ENCODE measurements around the gene PRR23A. TPM values are rescaled to one million over a fixed set of nuclear protein-coding genes. Genes with fewer than 3 reads are reported as not detected.
"Not testable (repeated sequence)": the region's sequence is repeated elsewhere in the genome, so short reads cannot be mapped to it uniquely, and the experiment has no call there.

PRR23A gene
- total RNA-seq, 4 donors from 2014 or later = not detected

DNA sequence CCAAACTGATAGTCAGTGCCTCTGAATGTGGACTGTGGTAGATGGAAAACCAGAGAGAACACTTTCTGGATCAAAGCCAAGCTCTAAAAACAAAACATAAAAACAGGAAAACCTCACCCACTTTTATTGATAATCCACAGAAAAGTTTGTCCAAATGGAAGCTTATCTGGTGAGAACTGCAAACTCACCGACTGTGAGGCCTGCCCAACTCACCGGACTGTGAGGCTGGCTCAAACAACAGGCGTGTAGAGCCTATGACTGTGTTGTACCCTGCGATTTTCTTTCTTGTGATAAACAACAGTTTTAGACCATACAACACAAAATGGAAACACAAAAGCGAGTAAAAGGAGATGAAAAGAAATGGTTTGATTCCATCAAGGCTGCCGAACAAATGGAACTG is 31.4 kb upstream of the PRR23A start:
- DNase-seq (no peak), ATAC-seq (no peak)
- in situ Hi-C loops (cut with MboI; ENCODE audit: low sequenced_read_pairs in 4 of 4) = no loop called here
- Histone ChIP-seq H3K27ac (no peak overlapping the region), H3K4me3 (no peak overlapping the region), H3K4me1 (no peaks in the 10 kb centered on the region), H3K27me3 (no peaks in the 10 kb centered on the region), H3K36me3 (no peaks in the 10 kb centered on the region), H3K9me3 (no peaks in the 10 kb centered on the region)
- intact Hi-C loops (cut with DNase I; ENCODE audit: low total_unique reads) = no loop called here
- TF ChIP-seq POLR2A (IDR thresholded peaks at IDR 0.05) = no peak
- TF ChIP-seq, protein P1, sequence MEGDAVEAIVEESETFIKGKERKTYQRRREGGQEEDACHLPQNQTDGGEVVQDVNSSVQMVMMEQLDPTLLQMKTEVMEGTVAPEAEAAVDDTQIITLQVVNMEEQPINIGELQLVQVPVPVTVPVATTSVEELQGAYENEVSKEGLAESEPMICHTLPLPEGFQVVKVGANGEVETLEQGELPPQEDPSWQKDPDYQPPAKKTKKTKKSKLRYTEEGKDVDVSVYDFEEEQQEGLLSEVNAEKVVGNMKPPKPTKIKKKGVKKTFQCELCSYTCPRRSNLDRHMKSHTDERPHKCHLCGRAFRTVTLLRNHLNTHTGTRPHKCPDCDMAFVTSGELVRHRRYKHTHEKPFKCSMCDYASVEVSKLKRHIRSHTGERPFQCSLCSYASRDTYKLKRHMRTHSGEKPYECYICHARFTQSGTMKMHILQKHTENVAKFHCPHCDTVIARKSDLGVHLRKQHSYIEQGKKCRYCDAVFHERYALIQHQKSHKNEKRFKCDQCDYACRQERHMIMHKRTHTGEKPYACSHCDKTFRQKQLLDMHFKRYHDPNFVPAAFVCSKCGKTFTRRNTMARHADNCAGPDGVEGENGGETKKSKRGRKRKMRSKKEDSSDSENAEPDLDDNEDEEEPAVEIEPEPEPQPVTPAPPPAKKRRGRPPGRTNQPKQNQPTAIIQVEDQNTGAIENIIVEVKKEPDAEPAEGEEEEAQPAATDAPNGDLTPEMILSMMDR (IDR thresholded peaks at IDR 0.05 in 4 of 5, conservative IDR thresholded peaks at IDR 0.05 in 1 of 5) = no peak

DNA sequence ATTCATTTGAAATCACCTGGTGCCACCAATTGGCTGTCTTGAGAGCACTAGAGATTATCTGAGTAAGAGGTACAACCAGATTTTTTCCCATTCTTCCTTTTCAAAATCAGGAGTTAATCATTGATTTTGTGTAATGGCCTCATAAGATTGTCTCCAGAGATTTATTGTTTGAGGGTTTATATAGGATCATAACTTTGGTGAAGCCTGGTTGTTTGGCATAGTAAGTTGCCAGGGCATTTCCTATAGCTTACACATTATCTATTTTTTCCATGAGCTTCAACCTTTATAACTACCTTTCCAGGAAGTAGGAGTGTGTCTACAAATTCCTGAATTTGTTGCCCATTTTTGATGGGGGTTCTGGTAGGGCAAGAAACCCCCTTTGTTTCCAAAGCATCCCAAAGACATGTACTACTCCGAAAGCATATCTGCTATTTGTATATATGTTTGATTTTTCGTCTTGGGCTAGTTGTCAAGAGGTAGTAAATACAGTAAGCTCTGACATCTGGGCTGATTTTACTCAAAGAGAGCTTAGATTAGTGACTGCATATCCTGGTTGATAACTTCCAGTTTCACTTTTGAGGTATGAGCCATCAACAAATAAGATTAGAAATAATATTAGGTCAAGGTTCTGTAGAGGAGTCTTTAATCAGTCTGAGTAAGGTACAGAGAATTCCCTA is 26.4 kb upstream of the PRR23A start:
- intact Hi-C loops (cut with DNase I; ENCODE audit: low total_unique reads) (no loop called here), in situ Hi-C loops (cut with MboI; ENCODE audit: low sequenced_read_pairs in 4 of 4) (no loop called here)

DNA sequence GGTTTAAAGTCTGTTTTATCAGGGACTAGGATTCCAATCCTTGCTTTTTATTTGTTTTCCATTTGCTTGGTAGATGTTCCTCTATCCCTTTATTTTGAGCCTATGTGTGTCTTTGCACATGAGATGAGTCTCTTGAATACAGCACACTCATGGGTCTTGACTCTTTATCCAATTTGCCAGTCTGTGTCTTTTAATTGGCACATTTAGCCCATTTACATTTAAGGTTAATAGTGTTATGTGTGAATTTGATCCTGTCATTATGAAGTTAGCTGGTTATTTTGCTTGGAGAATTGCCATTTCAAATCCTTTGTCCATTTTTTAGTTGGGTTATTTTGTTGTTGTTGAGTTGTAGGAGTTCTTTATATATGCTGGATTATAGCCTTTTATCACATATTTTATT is 24.5 kb upstream of the PRR23A start:
- H3K9me3 ChIP-seq; H3K4me3 ChIP-seq; ATAC-seq; H3K27me3 ChIP-seq; intact Hi-C loops (cut with DNase I; ENCODE audit: low total_unique reads); H3K4me1 ChIP-seq; H3K36me3 ChIP-seq; H3K27ac ChIP-seq; DNase-seq; in situ Hi-C loops (cut with MboI; ENCODE audit: low sequenced_read_pairs in 4 of 4): not testable (repeated sequence)

More for the DNA sequence above, 26.4 kb upstream of the PRR23A start:
- no peaks in the 10 kb centered on the region for H3K36me3 ChIP-seq
- ATAC-seq = no peak
- TF ChIP-seq POLR2A (IDR thresholded peaks at IDR 0.05) = no peak
- H3K27ac ChIP-seq = no peak overlapping the region
- H3K27me3 ChIP-seq = no peaks in the 10 kb centered on the region
- H3K4me3 ChIP-seq = no peak overlapping the region
- no peaks in the 10 kb centered on the region for H3K9me3 ChIP-seq
- H3K4me1 ChIP-seq = no peaks in the 10 kb centered on the region
- no peak for DNase-seq

DNA sequence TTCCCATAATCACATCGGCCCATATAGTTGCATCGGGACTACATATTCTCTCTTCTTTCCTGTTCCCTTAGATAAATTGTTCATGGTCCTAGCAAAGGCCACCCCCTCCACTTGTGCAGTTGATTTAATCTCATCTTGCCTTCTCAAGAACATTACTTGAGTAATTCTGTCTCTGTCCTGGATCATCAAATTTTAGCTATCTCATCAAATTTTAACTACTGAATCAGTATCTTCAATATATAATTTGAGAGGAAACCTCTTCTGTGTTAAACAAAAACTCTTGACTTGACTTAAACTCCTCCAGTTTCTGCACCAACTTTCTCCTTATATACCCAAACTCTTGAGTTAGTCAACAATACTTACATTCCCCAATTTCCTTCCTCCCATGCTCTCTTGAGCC is 18.9 kb upstream of the PRR23A start:
- no peak for DNase-seq
- Histone ChIP-seq H3K27me3 (no peaks in the 10 kb centered on the region), H3K27ac (no peak overlapping the region), H3K36me3 (no peaks in the 10 kb centered on the region), H3K9me3 (no peaks in the 10 kb centered on the region), H3K4me1 (no peaks in the 10 kb centered on the region), H3K4me3 (no peak overlapping the region)
- in situ Hi-C loops (cut with MboI; ENCODE audit: low sequenced_read_pairs in 4 of 4) (no loop called here), intact Hi-C loops (cut with DNase I; ENCODE audit: low total_unique reads) (no loop called here)
- no peak for TF ChIP-seq POLR2A (IDR thresholded peaks at IDR 0.05)
- TF ChIP-seq, protein P1 (IDR thresholded peaks at IDR 0.05 in 4 of 5, conservative IDR thresholded peaks at IDR 0.05 in 1 of 5) = no peak
- ATAC-seq = no peak

DNA sequence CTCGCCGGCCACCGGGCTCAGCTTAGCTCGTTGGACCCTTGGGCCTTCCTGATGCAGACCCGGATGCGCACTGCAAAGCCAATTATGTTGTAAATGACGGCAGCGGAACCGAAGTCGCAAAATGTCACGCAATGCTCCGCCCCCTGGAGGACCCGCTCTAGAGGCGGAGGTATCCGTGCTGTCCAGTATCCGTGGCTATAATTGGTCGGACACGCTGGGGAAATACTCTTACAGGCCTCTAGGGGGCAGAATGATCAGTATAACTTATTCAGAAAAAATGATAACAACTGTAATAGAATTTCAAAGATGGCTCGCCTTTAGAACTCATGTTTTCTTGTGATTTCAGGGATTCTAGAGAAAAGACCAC is 14.8 kb upstream of the PRR23A start, which contains the start of gene PRR23B:
TSS of gene PRR23B (minus strand) at position 59 of the 367 bp plus-strand sequence. CDS start 265 bp downstream, outside the sequence.
- TF ChIP-seq, protein P1 (IDR thresholded peaks at IDR 0.05 in 4 of 5, conservative IDR thresholded peaks at IDR 0.05 in 1 of 5) = no peak
- no peak for TF ChIP-seq POLR2A (IDR thresholded peaks at IDR 0.05)
- ATAC-seq = no peak
- Histone ChIP-seq H3K36me3 (no peaks in the 10 kb centered on the region), H3K27me3 (no peaks in the 10 kb centered on the region), H3K4me1 (no peaks in the 10 kb centered on the region), H3K27ac (no peak within 1 kb of the TSS), H3K4me3 (no peak within 1 kb of the TSS), H3K9me3 (no peaks in the 10 kb centered on the region)
- intact Hi-C loops (cut with DNase I; ENCODE audit: low total_unique reads) (no loop called here), in situ Hi-C loops (cut with MboI; ENCODE audit: low sequenced_read_pairs in 4 of 4) (no loop called here)
- DNase-seq = no peak

All from gastrocnemius medialis (tissue), 4 donors.